ENCODE measurements around the gene ZMYM5.

The ZMYM5 gene

DNA sequence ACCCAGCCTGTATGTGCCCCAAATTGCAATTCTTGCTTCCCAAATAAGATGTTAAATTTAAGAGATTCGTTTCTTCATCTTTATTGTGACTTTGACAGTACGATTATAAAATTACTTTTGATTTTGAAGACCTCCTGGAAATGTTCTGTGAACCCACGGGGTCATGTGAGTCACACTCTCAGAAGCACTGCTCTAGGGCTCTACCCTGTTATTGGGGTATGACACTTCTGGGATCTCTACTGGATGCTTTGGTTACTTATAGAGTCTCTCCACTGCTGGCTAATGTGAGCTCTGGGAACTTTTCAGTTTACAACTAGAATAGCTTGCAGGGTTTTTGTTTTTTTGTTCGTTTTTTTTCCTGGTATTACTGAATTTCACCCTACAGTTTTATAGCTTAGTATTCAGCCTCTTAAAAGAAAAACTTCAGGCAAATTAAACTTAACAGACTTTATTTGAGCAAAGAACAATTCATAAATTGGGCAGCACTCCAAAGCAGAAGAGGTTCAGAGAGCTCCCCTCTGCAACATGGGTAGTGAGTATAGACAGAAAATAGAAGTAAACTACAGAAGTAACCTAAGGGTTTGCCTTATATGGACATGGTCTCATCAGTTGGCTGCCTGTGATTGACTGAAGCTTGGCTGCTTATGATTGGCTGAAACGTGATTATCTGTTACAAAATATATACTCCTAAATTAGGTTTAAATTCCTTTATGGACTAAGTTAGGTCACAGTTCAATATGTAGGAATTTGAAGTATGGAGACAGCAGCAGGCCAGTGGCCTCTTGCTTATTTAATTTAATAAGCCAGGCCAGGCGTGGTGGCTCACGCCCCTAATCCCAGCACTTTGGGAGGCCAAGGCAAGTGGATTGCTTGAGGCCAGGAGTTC, 52.2 kb downstream of the ZMYM5 start:
- no peaks in the 10 kb centered on the region for H3K27me3 ChIP-seq (ENCODE audit: insufficient read depth, low read length, poor library complexity, severe bottlenecking)
- no peak overlapping the region for H3K4me2 ChIP-seq (ENCODE audit: low read depth, low read length, poor library complexity, severe bottlenecking)
- no peak overlapping the region for H3K4me3 ChIP-seq (ENCODE audit: low read length, poor library complexity, severe bottlenecking)
- H3K9me3 ChIP-seq (ENCODE audit: insufficient read depth, low read depth, low read length), result no peaks in the 10 kb centered on the region
- no peak overlapping the region for H3K9ac ChIP-seq (ENCODE audit: low read depth, low read length, poor library complexity, severe bottlenecking)
- no peaks in the 10 kb centered on the region for H3K9me2 ChIP-seq (replicated peaks; ENCODE audit: low read depth, low read length)
- no peak for TF ChIP-seq CTCF (conservative IDR thresholded peaks at IDR 0.05; ENCODE audit: low read length)
- TF ChIP-seq EZH2phosphoT487 (IDR thresholded peaks at IDR 0.05; ENCODE audit: borderline replicate concordance), result no peak
- no peaks in the 10 kb centered on the region for H3K4me1 ChIP-seq (ENCODE audit: insufficient read depth, low read length, poor library complexity, severe bottlenecking)
- no peak overlapping the region for H2AFZ ChIP-seq (ENCODE audit: low read length)
- no peaks in the 10 kb centered on the region for H3K36me3 ChIP-seq (ENCODE audit: insufficient read depth, low read length)
- H4K20me1 ChIP-seq (ENCODE audit: insufficient read depth, low read length, poor library complexity, severe bottlenecking), result no peaks in the 10 kb centered on the region
- no peaks in the 10 kb centered on the region for H3F3A ChIP-seq (ENCODE audit: low read depth)
- no peaks in the 10 kb centered on the region for H3K79me2 ChIP-seq (ENCODE audit: insufficient read depth, low read length)

- Histone ChIP-seq H3K4me2 (ENCODE audit: low read depth, low read length, poor library complexity, severe bottlenecking) (no peak overlapping the region), H3K4me1 (ENCODE audit: insufficient read depth, low read length, poor library complexity, severe bottlenecking) (no peaks in the 10 kb centered on the region), H3K9me2 (replicated peaks; ENCODE audit: low read depth, low read length) (no peaks in the 10 kb centered on the region), H2AFZ (ENCODE audit: low read length) (no peak overlapping the region), H3K79me2 (ENCODE audit: insufficient read depth, low read length) (no peaks in the 10 kb centered on the region), H3K9ac (ENCODE audit: low read depth, low read length, poor library complexity, severe bottlenecking) (no peak overlapping the region), H3K4me3 (ENCODE audit: low read length, poor library complexity, severe bottlenecking) (no peak overlapping the region), H3F3A (ENCODE audit: low read depth) (no peaks in the 10 kb centered on the region), H3K9me3 (ENCODE audit: insufficient read depth, low read depth, low read length) (no peaks in the 10 kb centered on the region), H4K20me1 (ENCODE audit: insufficient read depth, low read length, poor library complexity, severe bottlenecking) (no peaks in the 10 kb centered on the region), H3K27me3 (ENCODE audit: insufficient read depth, low read length, poor library complexity, severe bottlenecking) (no peaks in the 10 kb centered on the region), H3K36me3 (ENCODE audit: insufficient read depth, low read length) (no peaks in the 10 kb centered on the region)
- no peak for TF ChIP-seq CTCF (conservative IDR thresholded peaks at IDR 0.05; ENCODE audit: low read length)
- no peak for TF ChIP-seq EZH2phosphoT487 (IDR thresholded peaks at IDR 0.05; ENCODE audit: borderline replicate concordance)
Observed at GRCh38 chr13:19810151-19810550, 53.3 kb downstream of the ZMYM5 start.

DNA sequence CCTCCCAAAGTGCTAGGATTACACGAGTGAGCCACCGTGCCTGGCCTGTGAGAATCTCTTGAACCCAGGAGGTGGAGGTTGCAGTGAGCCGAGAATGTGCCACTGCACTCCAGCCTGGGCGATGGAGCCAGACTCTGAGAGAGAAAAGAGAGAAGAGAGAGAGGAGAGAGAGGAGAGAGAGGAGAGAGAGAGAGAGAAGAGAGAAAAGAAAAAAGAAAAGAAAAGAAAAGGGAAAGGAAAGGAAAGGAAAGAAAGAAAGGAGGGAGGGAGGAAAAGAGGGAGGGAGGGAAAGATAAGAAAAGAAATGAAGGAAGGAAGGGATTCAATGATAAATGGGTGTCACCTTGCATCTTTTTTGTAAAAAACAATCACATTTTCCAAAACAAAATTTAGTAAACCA, 57.7 kb downstream of the ZMYM5 start:
- H3K27me3 ChIP-seq (ENCODE audit: insufficient read depth, low read length, poor library complexity, severe bottlenecking), result no peaks in the 10 kb centered on the region
- H3K36me3 ChIP-seq (ENCODE audit: insufficient read depth, low read length), result no peaks in the 10 kb centered on the region
- H2AFZ ChIP-seq (ENCODE audit: low read length), result no peak overlapping the region
- H3K9me2 ChIP-seq (replicated peaks; ENCODE audit: low read depth, low read length), result no peaks in the 10 kb centered on the region
- H3K4me1 ChIP-seq (ENCODE audit: insufficient read depth, low read length, poor library complexity, severe bottlenecking), result no peaks in the 10 kb centered on the region
- TF ChIP-seq CTCF (conservative IDR thresholded peaks at IDR 0.05; ENCODE audit: low read length) (no peak), EZH2phosphoT487 (IDR thresholded peaks at IDR 0.05; ENCODE audit: borderline replicate concordance) (no peak)
- no peaks in the 10 kb centered on the region for H4K20me1 ChIP-seq (ENCODE audit: insufficient read depth, low read length, poor library complexity, severe bottlenecking)
- H3F3A ChIP-seq (ENCODE audit: low read depth), result no peaks in the 10 kb centered on the region
- no peak overlapping the region for H3K4me3 ChIP-seq (ENCODE audit: low read length, poor library complexity, severe bottlenecking)
- no peak overlapping the region for H3K9ac ChIP-seq (ENCODE audit: low read depth, low read length, poor library complexity, severe bottlenecking)
- no peak overlapping the region for H3K4me2 ChIP-seq (ENCODE audit: low read depth, low read length, poor library complexity, severe bottlenecking)
- no peaks in the 10 kb centered on the region for H3K79me2 ChIP-seq (ENCODE audit: insufficient read depth, low read length)
- no peaks in the 10 kb centered on the region for H3K9me3 ChIP-seq (ENCODE audit: insufficient read depth, low read depth, low read length)

All from Loucy (cell line).